Lower leg skin (tissue), 4 donors: ENCODE data around the gene RUFY4. TPM values are rescaled to one million over a fixed set of nuclear protein-coding genes. Genes with fewer than 3 reads are reported as not detected.

Experiments used
- DNase-seq, 2 donors: peaks; one replicate each; pipeline ENCODE4 v3.0.0-alpha.2; 2019; ENCODE audit warnings: low spot score in 2 of 2
- H3K4me3 ChIP-seq: fragments of 200-600 bp; sonication (generic); 2 replicates; pipeline ENCODE4 v1.5.1; 2017; ENCODE audit warnings: mild to moderate bottlenecking, low read depth; ENCODE audit not compliant: poor library complexity, severe bottlenecking
- POLR2A ChIP-seq, 2 donors: fragments of 450-650 bp; IDR thresholded peaks; one replicate each; pipeline ENCODE4 v1.6.1; 2016 to 2017; ENCODE audit warnings: antibody characterized with exemption in 2 of 2, mild to moderate bottlenecking in 1 of 2, moderate library complexity in 1 of 2
- WGBS, 2 donors: methylation state at CpG; one replicate each; pipeline ENCODE4 v1.1.5; 2018; 5-methylcytosine and 5-hydroxymethylcytosine counted together
- intact Hi-C: fragments of 100-400 bp; cut with DNase I; formaldehyde crosslinking; loops from one replicate; pipeline ENCODE4 v1.15.0; 2023; ENCODE audit warnings: low total_unique reads
- total RNA-seq, 4 donors: library from RNA; depleted of rRNA; stranded (reverse); fragments of >200 nt; gene quantifications; one replicate each; pipeline ENCODE4 v1.1.0, GENCODE V29; 2016
- TF ChIP-seq, protein P1 (sequence below), 3 donors: fragments of 450-650 bp; IDR thresholded peaks; one replicate each; pipeline ENCODE4 v1.5.1; 2016; ENCODE audit warnings: antibody characterized with exemption in 3 of 3, mild to moderate bottlenecking in 3 of 3, moderate library complexity in 2 of 3

The RUFY4 gene
- total RNA-seq, 4 donors from 2014 or later, result not detected

DNA sequence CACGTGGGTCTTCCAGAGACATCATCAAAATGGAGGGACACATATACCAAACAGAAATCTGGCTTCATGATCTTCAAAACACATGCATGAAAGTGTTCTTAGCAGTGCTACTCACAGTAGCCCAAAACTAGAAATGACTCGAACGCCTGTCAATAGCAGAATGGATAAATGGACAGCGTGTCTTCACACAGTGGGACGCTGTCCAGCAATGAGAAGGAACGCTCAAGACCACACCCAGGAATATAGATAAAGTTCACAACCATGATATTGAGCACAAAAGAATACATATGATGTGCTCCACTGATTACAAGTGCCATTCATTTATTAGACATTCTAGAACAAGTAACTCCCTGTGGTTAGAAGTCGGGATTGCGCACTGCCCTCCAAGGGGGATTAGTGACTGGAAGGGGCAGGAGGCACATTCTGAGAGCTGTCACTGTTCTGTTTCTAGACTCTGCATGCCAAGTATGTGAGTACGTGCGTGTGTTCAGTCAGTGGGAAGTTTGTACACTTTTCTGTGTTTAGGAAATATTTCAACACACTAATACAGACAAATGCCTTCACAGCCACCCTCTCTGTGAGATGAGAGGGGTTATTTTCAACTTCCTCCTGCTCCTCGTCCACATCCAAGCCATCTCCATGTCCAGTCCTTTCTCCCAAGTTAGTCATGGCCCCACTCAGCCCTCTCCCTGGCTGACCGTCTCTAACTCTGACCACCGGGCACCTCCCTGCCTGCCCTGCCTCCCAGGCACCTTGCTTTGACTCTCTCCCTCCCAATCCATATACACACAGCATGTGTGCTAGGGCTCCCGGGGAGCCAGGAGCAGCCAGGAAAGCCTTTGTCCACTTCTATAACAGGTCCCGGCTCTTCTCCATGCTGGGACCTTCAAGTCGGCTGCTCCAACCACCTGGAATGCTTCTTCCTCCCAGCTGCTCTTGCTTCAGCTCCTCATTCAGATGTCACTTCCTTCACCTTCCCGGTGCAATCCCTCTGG lies 39.4 kb upstream of the RUFY4 start:
- WGBS, 2 donors, result 63 to 68% methylated on average over 17 of the region's 17 CpGs
- no peak for TF ChIP-seq POLR2A (IDR thresholded peaks at IDR 0.05)
- TF ChIP-seq, protein P1, sequence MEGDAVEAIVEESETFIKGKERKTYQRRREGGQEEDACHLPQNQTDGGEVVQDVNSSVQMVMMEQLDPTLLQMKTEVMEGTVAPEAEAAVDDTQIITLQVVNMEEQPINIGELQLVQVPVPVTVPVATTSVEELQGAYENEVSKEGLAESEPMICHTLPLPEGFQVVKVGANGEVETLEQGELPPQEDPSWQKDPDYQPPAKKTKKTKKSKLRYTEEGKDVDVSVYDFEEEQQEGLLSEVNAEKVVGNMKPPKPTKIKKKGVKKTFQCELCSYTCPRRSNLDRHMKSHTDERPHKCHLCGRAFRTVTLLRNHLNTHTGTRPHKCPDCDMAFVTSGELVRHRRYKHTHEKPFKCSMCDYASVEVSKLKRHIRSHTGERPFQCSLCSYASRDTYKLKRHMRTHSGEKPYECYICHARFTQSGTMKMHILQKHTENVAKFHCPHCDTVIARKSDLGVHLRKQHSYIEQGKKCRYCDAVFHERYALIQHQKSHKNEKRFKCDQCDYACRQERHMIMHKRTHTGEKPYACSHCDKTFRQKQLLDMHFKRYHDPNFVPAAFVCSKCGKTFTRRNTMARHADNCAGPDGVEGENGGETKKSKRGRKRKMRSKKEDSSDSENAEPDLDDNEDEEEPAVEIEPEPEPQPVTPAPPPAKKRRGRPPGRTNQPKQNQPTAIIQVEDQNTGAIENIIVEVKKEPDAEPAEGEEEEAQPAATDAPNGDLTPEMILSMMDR (IDR thresholded peaks at IDR 0.05), result no peak
- intact Hi-C loops, result no loop called here
- peak; percentile 9 to 67 for DNase-seq
- no peak overlapping the region for H3K4me3 ChIP-seq

DNA sequence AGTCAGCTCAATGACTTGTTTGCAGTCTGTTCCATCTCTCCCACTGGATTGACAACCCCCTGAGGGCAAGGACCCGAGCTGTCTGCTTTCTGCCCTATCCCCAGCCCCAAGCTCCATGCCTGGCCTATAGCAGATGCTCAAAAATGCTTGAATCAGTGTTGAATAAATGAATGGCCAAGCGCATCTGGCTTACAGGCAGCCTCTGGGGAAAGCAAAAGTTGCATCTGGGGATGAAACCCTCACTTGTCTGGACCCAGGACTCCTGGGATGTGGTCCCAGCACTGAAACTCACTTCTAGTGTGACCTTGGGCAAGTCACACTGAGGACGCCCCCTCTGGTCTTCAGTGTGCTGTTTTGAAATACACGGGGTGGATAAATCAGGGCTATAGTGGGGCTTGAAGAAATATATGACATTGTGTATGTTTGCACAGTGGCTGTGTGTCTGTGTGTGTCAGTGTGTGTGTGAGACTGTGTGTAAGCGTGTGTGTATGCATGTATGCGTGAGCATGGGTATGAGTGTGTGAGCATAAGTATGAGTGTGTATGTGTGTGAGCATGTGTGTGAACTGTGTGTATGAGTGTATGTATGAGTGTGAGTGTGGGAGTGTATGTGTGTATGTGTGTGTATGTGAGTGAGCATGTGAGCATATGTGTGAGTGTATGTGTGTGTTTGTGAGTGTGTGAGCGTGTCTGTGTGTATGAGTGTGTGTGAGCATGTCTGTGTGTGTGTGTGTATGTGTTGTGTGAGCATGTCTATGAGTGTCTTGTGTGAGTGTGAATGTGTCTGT lies 38.5 kb upstream of the RUFY4 start:
- intact Hi-C loops, result no loop called here
- peak; percentile 7 to 66 for DNase-seq
- 84 to 85% methylated on average over 7 of the region's 7 CpGs for WGBS, 2 donors
- no peak overlapping the region for H3K4me3 ChIP-seq
- TF ChIP-seq, protein P1 (IDR thresholded peaks at IDR 0.05), result peak in 1 of 3 donors; percentile 26
- TF ChIP-seq POLR2A (IDR thresholded peaks at IDR 0.05), result no peak

DNA sequence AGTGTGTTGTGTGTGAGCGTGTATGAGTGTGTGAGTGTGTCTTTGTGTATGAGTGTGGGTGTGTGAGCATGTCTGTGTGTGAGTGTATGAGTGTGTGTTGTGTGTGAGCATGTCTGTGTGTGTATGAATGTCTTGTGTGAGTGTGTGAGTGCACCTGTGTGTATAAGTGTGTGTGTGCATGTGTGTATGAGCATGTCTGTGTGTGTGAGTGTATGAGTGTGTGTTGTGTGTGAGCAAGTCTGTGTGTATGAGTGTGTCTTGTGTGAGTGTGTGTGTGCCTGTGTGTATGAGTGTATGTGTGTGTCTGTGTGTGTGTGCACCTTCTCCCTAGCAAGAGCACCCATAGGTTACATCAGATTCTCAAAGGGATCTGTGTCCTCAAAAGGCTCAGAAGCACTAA lies 37.8 kb upstream of the RUFY4 start:
- intact Hi-C loops, result no loop called here
- no peak overlapping the region for H3K4me3 ChIP-seq
- 71 to 81% methylated on average over 1 of the region's 1 CpG for WGBS, 2 donors
- TF ChIP-seq, protein P1 (IDR thresholded peaks at IDR 0.05), result no peak
- no peak for TF ChIP-seq POLR2A (IDR thresholded peaks at IDR 0.05)
- DNase-seq, result no peak

DNA sequence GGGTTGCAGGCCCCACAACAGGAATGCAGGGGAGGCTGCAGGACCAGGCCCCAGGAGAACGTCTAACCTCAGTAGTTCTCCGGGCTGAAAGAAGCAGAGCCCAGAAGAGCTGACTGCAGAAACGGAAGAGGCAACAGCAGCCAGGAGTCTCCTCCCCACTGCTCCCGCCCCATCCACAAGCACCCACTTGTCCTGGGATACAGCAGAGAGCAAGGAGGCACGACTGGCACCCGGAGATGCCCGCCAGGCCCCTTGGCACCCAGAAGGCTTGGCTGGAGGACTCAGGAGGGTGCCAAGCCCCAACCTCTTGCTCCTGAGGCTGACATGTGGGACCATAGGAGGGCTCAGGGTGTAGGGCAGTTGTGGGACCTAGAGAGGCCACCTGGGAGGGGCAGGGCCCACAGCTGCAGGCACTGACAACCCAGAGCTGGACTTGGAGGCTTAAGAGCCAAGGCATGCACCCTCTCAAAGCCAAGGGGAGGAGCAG lies 37.2 kb upstream of the RUFY4 start:
- WGBS, 2 donors, result 37 to 45% methylated on average over 7 of the region's 7 CpGs
- DNase-seq, result peak in 1 of 2 donors; percentile 85
- H3K4me3 ChIP-seq, result no peak overlapping the region
- TF ChIP-seq, protein P1 (IDR thresholded peaks at IDR 0.05), result no peak
- no peak for TF ChIP-seq POLR2A (IDR thresholded peaks at IDR 0.05)
- intact Hi-C loops, result no loop called here

DNA sequence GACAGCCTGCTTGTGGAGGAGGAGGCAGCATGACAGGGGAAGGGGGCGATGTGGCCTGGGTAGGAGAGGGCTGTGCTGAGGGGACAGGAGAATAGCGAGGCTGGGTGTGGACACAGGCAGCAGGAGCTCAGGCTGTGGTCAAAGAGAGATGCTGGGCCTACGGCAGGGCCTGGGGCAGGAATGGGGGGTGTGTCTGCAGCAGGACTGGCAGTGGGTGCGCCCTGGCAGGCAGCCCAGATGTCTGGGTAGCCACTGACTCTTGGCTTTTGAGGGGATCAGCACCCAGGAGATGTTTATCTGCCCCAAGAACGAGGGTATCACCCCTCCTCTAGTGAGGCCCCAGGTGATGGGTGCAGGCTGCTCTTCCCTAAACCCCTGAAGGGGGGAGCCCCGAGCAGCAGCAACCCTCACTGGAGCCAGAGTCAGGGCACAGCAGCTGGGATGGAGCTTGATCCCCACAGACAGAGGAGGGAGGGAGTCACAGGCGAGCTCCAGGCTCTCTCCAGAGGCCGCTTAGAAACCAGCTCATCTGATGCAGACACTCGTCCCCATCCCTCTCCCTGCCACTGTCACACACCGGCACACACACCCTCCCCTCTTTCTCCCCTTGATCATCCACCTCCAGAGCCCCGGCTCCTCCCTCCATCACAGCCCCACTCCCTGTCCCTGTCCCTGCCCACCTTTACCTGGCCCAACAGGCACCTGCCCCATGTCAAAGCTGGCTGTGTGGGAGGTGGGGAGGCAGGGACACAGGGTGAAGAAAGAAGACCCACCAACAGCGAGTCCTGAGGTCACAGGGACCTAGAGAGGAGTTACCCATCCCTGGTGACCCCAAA lies 36.5 kb upstream of the RUFY4 start:
- TF ChIP-seq POLR2A (IDR thresholded peaks at IDR 0.05), result no peak
- TF ChIP-seq, protein P1 (IDR thresholded peaks at IDR 0.05), result no peak
- peak in 1 of 2 donors; percentile 83 for DNase-seq
- 54 to 67% methylated on average over 11 of the region's 12 CpGs for WGBS, 2 donors
- intact Hi-C loops, result no loop called here
- no peak overlapping the region for H3K4me3 ChIP-seq
